Lower leg skin (tissue), 3 donors: ENCODE data around the gene MEI1.

Experiments
- CTCF ChIP-seq, 3 donors: fragments of 450-650 bp; IDR thresholded peaks; one replicate each; pipeline ENCODE4 v1.5.1; 2016; ENCODE audit warnings: antibody characterized with exemption in 3 of 3, mild to moderate bottlenecking in 3 of 3, moderate library complexity in 2 of 3
- POLR2A ChIP-seq, 2 donors: fragments of 450-650 bp; IDR thresholded peaks; one replicate each; pipeline ENCODE4 v1.6.1; 2016 to 2017; ENCODE audit warnings: antibody characterized with exemption in 2 of 2, mild to moderate bottlenecking in 1 of 2, moderate library complexity in 1 of 2

- TF ChIP-seq CTCF (IDR thresholded peaks at IDR 0.05) (no peak), POLR2A (IDR thresholded peaks at IDR 0.05) (no peak)
These were observed 127.4 kb downstream of the MEI1 start for GRCh38 chr22:41826430-41827383.
